IPS DF 6.9 (cell line): ENCODE measurements around the gene LCK.

ENCODE experiments used
- DNase-seq: peaks from one replicate; pipeline ENCODE4 v3.0.0-alpha.2; 2013; ENCODE audit warnings: low read depth, low spot score
- H3K27ac ChIP-seq: one replicate; pipeline ENCODE4 v1.5.1; 2013; ENCODE audit warnings: low read length, control low read depth
- H3K27me3 ChIP-seq: 2 replicates; pipeline ENCODE4 v1.6.1; 2013; ENCODE audit warnings: mild to moderate bottlenecking, low read length; ENCODE audit not compliant: control insufficient read depth, insufficient read depth
- H3K36me3 ChIP-seq: 2 replicates; pipeline ENCODE4 v1.6.1; 2013; ENCODE audit warnings: low read length; ENCODE audit not compliant: control insufficient read depth, insufficient read depth
- H3K4me1 ChIP-seq: 2 replicates; pipeline ENCODE4 v1.6.1; 2013; ENCODE audit warnings: low read length; ENCODE audit not compliant: control insufficient read depth, insufficient read depth
- H3K4me3 ChIP-seq: 2 replicates; pipeline ENCODE4 v1.5.1; 2013; ENCODE audit warnings: mild to moderate bottlenecking, low read length
- H3K9me3 ChIP-seq: 2 replicates; pipeline ENCODE4 v1.6.1; 2013; ENCODE audit warnings: low read length, inconsistent platforms; ENCODE audit not compliant: control insufficient read depth, insufficient read depth
- WGBS: extraction: QIAGEN DNeasy Blood & Tissue Kit; methylation state at CpG from one replicate; pipeline ENCODE4 v1.1.7; 2013; ENCODE audit warnings: mixed read lengths, missing lambda C conversion rate; ENCODE audit not compliant: insufficient read length, insufficient coverage; 5-methylcytosine and 5-hydroxymethylcytosine counted together

LCK gene

DNA sequence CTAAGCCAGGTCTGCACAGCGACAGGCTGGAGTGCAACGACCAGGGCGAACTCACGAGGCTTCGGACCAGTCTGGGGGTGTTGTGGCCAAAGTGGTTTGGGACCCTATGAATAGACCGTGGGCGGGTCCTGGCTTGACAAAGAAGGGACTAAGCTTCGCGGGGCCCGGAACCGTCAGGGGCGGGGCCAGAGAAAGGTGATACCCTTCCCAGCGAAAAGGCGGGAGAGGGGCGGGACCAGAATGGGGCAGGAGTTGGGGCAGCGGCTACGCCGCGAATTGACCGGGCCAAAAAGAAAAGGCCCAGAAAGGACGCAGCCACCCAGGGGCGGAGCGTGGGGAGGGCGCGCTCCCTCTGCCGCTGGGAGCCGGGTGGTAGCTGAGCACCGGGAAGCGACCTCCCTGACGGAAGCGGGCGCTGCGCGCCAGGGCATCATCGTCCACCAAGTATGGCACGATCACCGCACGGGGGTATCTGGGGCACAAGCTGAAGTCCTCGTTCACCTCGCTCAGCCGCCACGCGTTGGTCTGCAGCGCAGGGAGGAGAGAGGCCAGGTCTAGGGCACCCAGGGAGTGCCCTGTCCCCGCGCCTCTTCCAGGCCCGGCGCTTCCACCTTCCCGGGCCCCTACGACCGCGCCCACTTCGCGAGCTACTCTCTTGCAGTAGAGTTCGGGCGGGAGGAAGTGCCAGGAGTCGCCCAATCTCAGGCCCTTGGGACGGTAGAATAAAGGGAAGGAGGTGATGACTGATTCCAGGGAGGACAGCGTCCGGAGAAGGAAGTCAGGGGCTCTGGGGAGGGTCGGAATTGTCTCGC is 10.7 kb upstream of the LCK start:
- H3K4me1 ChIP-seq, result no peaks in the 10 kb centered on the region
- H3K27ac ChIP-seq, result no peak overlapping the region
- H3K27me3 ChIP-seq, result no peaks in the 10 kb centered on the region
- H3K9me3 ChIP-seq, result no peaks in the 10 kb centered on the region
- peak; percentile 87 for DNase-seq
- WGBS, result no CpG with 5 or more reads among the region's 62 CpGs
- peak overlapping the region; percentile 71 for H3K4me3 ChIP-seq
- H3K36me3 ChIP-seq, result no peaks in the 10 kb centered on the region

DNA sequence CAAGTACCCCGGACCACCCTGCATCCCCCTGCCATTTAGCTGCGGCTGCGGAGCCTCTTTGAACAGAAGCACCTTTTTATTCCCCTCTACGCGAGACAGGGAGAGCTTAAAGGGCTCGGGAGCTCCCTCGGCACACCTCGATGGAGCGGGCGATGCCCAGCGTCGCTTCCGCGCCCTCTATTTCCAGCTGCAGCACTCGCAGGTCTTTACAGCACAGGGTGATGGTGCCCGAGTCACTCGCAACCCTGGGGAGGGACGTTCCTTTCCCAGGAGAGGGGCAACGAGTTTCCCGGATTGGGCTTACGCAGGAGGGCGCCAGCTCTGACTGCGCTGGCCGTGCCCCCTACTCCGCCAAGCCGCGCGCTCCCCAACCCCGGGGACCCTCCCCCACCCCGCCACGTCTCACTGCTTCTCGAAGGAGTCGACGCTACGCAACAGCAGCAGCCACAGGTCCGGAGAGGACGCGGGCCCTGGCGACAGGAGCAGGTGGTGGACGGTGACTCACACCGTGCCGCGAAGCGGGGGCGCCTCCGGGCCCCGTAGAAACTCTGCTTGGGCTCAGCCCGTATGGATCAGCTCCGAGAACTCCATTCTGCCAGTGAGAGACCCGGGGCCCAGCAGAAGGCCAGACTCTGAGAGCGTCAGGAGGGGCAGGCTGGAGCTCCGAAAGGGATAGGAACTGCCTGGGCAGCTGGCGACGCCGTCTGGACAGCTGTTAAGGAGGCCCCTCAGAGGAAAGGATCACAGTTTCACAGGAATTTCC is 9.9 kb upstream of the LCK start:
- H3K9me3 ChIP-seq, result no peaks in the 10 kb centered on the region
- H3K36me3 ChIP-seq, result no peaks in the 10 kb centered on the region
- no peak for DNase-seq
- H3K27me3 ChIP-seq, result no peaks in the 10 kb centered on the region
- no CpG with 5 or more reads among the region's 55 CpGs for WGBS
- no peaks in the 10 kb centered on the region for H3K4me1 ChIP-seq
- no peak overlapping the region for H3K27ac ChIP-seq
- peak overlapping the region; percentile 71; the same call in 1 of the 2 replicates for H3K4me3 ChIP-seq

DNA sequence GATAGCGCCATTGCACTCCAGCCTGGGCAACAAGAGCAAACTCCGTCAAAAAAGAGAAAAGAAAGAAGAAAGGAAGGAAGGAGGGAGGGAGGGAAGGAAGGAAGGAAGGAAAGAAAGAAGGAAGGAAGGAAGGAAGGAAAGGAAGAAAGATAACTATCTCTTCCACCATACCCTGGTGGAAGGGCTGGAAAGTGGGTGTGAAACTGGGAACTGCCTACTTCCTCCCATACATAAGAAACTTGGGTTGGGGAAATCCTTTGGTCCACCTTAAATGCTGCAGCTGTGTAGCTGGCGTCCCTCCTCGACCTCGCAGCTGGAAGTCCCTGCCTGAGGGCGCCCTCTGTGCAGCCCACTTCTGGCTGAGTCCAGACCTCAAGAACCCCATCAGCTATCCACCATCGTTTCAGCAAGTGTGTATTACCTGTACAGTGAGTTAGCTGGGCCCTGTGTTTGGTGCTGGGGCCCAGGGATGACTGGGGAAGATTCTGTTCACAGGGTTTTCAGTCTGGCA is 8.7 kb upstream of the LCK start:
- no CpG with 5 or more reads among the region's 7 CpGs for WGBS
- H3K27me3 ChIP-seq, result no peaks in the 10 kb centered on the region
- no peaks in the 10 kb centered on the region for H3K9me3 ChIP-seq
- no peak overlapping the region for H3K27ac ChIP-seq
- H3K4me1 ChIP-seq, result no peaks in the 10 kb centered on the region
- H3K36me3 ChIP-seq, result no peaks in the 10 kb centered on the region
- no peak overlapping the region for H3K4me3 ChIP-seq
- DNase-seq, result no peak

DNA sequence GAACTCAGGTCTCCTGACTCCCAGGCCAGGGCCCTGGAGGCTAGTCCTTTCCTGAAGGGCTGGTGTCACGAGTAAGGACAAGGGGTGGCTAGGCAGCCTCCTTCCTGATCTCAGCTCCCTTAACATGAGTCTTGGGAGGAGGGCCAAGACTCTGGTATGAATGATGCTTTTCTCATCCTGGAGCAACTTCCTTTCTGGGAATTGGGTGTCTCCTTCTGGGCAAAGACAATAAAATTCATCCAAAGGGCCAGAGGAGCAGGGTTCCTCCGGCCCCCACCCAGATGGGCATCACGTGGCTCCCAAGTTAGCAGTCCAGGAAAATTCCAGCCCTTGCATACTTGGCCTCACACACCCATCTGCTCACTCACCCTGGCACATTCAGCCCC is 4.2 kb upstream of the LCK start, which contains the start of gene FAM167B:
Gene FAM167B, plus strand, starts transcription at position 335 of the 386 bp plus-strand sequence. CDS start 200 bp downstream, outside the sequence.
- Histone ChIP-seq H3K4me3 (no peak within 1 kb of the TSS), H3K9me3 (no peaks in the 10 kb centered on the region), H3K27me3 (no peaks in the 10 kb centered on the region), H3K36me3 (no peaks in the 10 kb centered on the region), H3K27ac (no peak within 1 kb of the TSS), H3K4me1 (peaks cover 5% of the 10 kb centered on the region; the same call in 1 of the 2 replicates)
- no peak for DNase-seq
- no CpG with 5 or more reads among the region's 3 CpGs for WGBS

DNA sequence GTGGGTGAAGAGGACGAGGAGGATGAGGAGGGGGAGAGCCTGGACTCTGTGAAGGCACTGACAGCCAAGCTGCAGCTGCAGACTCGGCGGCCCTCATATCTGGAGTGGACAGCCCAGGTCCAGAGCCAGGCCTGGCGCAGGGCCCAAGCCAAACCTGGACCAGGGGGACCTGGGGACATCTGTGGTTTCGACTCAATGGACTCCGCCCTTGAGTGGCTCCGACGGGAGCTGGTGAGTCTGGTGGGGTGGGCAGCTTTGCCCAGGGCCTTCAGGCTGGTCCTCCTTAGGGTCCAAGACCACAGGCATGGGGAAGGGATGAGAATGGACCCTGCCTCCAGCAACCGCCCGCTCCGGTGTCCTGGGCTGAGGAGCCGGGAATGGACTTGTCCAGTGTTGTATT is 3.6 kb upstream of the LCK start:
- WGBS, result no CpG with 5 or more reads among the region's 12 CpGs
- no peaks in the 10 kb centered on the region for H3K36me3 ChIP-seq
- no peaks in the 10 kb centered on the region for H3K27me3 ChIP-seq
- peaks cover 6% of the 10 kb centered on the region; the same call in 1 of the 2 replicates for H3K4me1 ChIP-seq
- H3K9me3 ChIP-seq, result no peaks in the 10 kb centered on the region
- no peak overlapping the region for H3K27ac ChIP-seq
- DNase-seq, result no peak
- H3K4me3 ChIP-seq, result no peak overlapping the region

DNA sequence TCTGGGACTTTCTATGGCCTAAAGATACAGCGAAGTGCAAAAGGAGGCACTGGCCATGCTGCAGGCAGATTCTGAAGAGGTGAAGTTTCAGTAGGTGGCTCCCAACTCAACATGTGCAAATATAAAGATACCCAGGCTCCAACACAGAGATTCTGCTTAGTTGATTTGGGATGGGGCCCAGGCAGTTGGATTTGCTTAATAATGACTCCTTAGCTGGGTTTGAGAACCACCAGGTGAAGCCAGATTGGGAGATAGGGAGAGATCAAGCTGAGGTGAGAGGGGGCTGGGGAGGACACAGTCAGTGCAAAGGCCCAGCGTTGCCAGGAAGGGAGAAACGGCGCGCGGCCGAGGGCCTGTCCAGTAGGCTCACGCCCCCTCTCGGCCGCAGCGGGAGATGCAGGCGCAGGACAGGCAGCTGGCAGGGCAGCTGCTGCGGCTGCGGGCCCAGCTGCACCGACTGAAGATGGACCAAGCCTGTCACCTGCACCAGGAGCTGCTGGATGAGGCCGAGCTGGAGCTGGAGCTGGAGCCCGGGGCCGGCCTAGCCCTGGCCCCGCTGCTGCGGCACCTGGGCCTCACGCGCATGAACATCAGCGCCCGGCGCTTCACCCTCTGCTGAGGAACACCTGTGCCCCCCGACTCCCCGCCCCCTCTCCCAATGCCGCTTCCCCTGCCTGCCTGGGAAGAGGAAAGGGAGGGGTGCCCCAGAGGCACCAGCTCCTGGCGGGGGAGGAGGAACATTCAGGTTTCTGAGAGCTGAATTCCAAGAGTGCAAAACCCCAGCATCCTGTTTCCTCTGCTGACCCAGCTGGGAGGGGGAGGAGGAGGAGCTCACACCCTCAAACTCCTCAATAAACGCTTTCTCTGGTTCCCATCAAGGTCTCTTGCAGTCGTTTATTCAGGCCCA is 2.8 kb upstream of the LCK start:
- no CpG with 5 or more reads among the region's 31 CpGs for WGBS
- H3K4me3 ChIP-seq, result peak overlapping the region; percentile 18; the same call in 1 of the 2 replicates
- DNase-seq, result no peak
- H3K4me1 ChIP-seq, result peaks cover 6% of the 10 kb centered on the region; the same call in 1 of the 2 replicates
- no peaks in the 10 kb centered on the region for H3K36me3 ChIP-seq
- no peaks in the 10 kb centered on the region for H3K27me3 ChIP-seq
- no peaks in the 10 kb centered on the region for H3K9me3 ChIP-seq
- no peak overlapping the region for H3K27ac ChIP-seq

DNA sequence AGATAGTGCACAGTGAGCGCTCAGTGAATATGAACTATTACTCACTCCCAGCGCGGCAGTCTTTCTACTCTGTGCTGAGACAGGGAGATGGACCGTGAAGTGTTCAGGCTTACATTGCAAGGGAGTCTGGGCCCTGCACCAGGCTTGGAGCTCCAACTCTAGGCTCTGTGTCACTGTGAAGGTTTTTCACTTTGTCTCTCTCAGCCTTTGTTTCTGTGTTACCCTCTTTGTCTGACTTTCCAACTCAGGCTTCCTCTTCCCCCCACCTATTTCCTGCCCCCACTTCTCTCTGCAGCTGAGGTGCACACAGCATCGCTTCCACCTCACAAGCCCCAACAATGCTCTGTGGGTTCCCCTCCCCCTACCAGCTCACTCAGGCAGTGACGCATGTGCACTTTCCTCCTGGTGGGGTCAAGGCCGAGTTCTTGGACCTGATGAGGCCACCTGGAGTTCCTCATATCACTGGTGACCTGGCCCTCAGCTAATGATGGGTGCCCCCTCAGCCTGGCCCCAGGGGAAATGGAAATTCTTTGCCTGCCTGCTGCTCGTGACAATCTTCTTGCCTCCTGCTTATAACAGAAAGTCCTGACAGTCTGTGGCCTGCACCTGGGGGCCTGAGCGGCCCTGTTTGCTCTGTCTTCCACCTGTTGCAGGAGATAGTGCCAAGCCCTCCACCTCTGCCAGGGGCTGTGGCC is 1.1 kb upstream of the LCK start:
- no CpG with 5 or more reads among the region's 9 CpGs for WGBS

DNA sequence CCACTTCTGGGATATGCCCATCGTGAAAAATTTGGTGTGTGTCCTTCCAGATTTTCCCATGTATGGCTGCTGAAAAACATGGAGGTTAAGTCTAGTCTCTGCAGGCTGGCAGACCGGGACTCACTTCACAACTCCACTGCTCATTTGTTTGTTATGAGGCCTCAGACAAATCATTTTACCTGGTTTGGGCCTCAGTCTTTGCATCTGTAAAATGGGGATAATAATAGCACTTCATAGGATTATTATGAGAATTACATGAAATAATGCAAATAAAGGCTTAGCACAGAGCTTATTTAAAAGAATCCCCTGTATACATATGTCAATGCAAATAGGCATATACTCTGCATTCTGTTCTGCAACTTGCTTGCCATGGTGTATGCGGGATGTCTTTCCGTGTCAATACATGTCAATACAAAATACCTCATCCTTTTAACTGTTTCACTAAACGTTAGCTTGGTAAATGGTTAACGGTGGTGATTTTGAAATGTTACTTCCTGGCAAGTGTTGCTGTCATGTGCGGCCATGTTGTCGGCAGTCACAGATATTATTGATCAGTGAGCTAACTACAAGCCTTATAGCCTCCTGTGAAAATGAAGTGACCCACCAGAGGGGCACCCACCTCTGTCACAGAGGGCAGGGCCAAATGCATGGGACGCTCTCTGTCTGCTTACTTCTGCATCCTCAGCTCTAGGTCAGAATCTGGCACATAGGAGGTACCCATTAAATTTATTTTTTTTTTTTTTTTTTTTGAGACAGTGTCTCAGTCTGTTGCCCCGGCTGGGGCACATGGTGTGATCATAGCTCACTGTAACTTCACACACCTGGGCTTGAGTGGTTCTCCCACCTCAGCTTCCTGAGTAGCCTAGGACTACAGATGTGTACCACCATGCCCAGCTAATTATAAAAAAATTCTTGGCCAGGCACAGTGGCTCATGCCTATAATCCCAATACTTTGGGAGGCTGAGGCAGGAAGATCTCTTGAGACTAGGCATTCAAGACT is 4.3 kb downstream of the LCK start:
- DNase-seq, result no peak
- WGBS, result no CpG with 5 or more reads among the region's 10 CpGs
- peaks cover 1% of the 10 kb centered on the region; the same call in 1 of the 2 replicates for H3K4me1 ChIP-seq

More for the DNA sequence above, 1.1 kb upstream of the LCK start:
- H3K9me3 ChIP-seq, result no peaks in the 10 kb centered on the region
- DNase-seq, result no peak
- no peak overlapping the region for H3K4me3 ChIP-seq
- H3K36me3 ChIP-seq, result no peaks in the 10 kb centered on the region
- peaks cover 6% of the 10 kb centered on the region; the same call in 1 of the 2 replicates for H3K4me1 ChIP-seq
- H3K27ac ChIP-seq, result no peak overlapping the region
- H3K27me3 ChIP-seq, result no peaks in the 10 kb centered on the region

More for the DNA sequence above, 4.3 kb downstream of the LCK start:
- H3K9me3 ChIP-seq, result no peaks in the 10 kb centered on the region
- no peak overlapping the region for H3K4me3 ChIP-seq
- H3K27ac ChIP-seq, result no peak overlapping the region
- no peaks in the 10 kb centered on the region for H3K27me3 ChIP-seq
- H3K36me3 ChIP-seq, result no peaks in the 10 kb centered on the region
